GM12878 (cell line): ENCODE results near the gene PDZD8. TPM values are rescaled to one million over a fixed set of nuclear protein-coding genes. Genes with fewer than 3 reads are reported as not detected.

Experiments
- ATAC-seq: fragments of 200-7000 bp; cut with Tn5 transposase; 3 replicates; pipeline ENCODE4 v1.9.1; 2020; ENCODE audit warnings: mild to moderate bottlenecking, moderate library complexity
- BruUV-seq: library from RNA; stranded (reverse); fragments of 400-500 nt; replicated peaks from 2 replicates; lab custom pipeline; 2021; lab: Mats Ljungman, UMichigan
- CTCF ChIA-PET: fragments of 300-600 bp; sonication (Branson Sonifier 250); formaldehyde crosslinking; extraction: SDS; loops from one replicate; lab custom pipeline; 2021; ENCODE audit warnings: inconsistent platforms; lab: Yijun Ruan, JAX
- POLR2A ChIA-PET: fragments of 350-600 bp; formaldehyde crosslinking; extraction: SDS; loops from one replicate; lab custom pipeline; 2021; ENCODE audit warnings: inconsistent platforms; lab: Charles Lee
- RAD21 ChIA-PET: fragments of 300-600 bp; sonication (Branson Sonifier 250); formaldehyde crosslinking; loops from one replicate; lab custom pipeline; 2023; ENCODE audit warnings: antibody characterized with exemption; ENCODE audit not compliant: unreplicated experiment; lab: Charles Lee
- SMC1A ChIA-PET: fragments of 300-600 bp; sonication (Branson Sonifier 250); formaldehyde crosslinking; loops from one replicate; lab custom pipeline; 2023; ENCODE audit not compliant: unreplicated experiment, uncharacterized antibody; lab: Charles Lee
- DNase-seq: peaks from one replicate; pipeline ENCODE4 v3.0.0-alpha.2; 2011; ENCODE audit warnings: low read depth, low spot score
- FAIRE-seq: peaks from 3 replicates; lab custom pipeline; 2011; peaks lifted over from hg19 to GRCh38; lab: Jason Lieb, UNC
- H2AFZ ChIP-seq: 2 replicates; pipeline ENCODE4 v1.6.0; 2011; ENCODE audit warnings: low read depth, low read length, control low read depth; ENCODE audit not compliant: control insufficient read depth
- H3K27ac ChIP-seq: 2 replicates; pipeline ENCODE4 v1.5.1; 2011; ENCODE audit warnings: control low read depth; ENCODE audit not compliant: control insufficient read depth, insufficient read depth
- H3K27me3 ChIP-seq, 2 experiments: replicated peaks in 1 of 2; 2 replicates each; pipeline versions ENCODE4 v1.6.0 to v1.6.1; 2011; ENCODE audit warnings: low read length in 1 of 2; ENCODE audit not compliant: control insufficient read depth in 2 of 2, insufficient read depth in 2 of 2
- H3K36me3 ChIP-seq, 2 experiments: 2 replicates each; pipeline ENCODE4 v1.5.1; 2011; ENCODE audit warnings: low read length in 1 of 2; ENCODE audit not compliant: control insufficient read depth in 2 of 2, insufficient read depth in 2 of 2
- H3K4me1 ChIP-seq: 2 replicates; pipeline ENCODE4 v1.6.1; 2011; ENCODE audit warnings: mild to moderate bottlenecking, low read length, moderate library complexity, mixed read lengths; ENCODE audit not compliant: control insufficient read depth, insufficient read depth
- H3K4me2 ChIP-seq: 2 replicates; pipeline ENCODE4 v1.6.0; 2011; ENCODE audit warnings: control low read depth; ENCODE audit not compliant: control insufficient read depth, insufficient read depth
- H3K4me3 ChIP-seq: fragments of 200-600 bp; sonication (generic); 2 replicates; pipeline ENCODE4 v1.5.1; 2016
- H3K79me2 ChIP-seq: 2 replicates; pipeline ENCODE4 v1.6.0; 2011; ENCODE audit warnings: low read length; ENCODE audit not compliant: control insufficient read depth, insufficient read depth
- H3K9ac ChIP-seq: 2 replicates; pipeline ENCODE4 v1.8.0; 2011; ENCODE audit warnings: low read length, control low read depth, mixed read lengths; ENCODE audit not compliant: control insufficient read depth, insufficient read depth
- H3K9me3 ChIP-seq: replicated peaks from 3 replicates; pipeline ENCODE4 v1.5.1; 2011; ENCODE audit warnings: mild to moderate bottlenecking, low read length; ENCODE audit not compliant: control insufficient read depth, insufficient read depth
- H4K20me1 ChIP-seq: 2 replicates; pipeline ENCODE4 v1.6.0; 2011; ENCODE audit not compliant: control insufficient read depth, insufficient read depth
- BRCA1 ChIP-seq: IDR thresholded peaks from 2 replicates; pipeline ENCODE4 v1.6.1; 2011; ENCODE audit warnings: low read depth, low read length, improper control_type of control experiment
- CEBPB ChIP-seq, 2 experiments: fragments of 150-350 bp in 1 of 2; IDR thresholded peaks; 2 replicates each; pipeline ENCODE4 v1.6.1; 2012 to 2014; ENCODE audit warnings: low read depth in 2 of 2, low read length in 2 of 2, borderline replicate concordance in 1 of 2, inconsistent platforms in 1 of 2
- FOS ChIP-seq: IDR thresholded peaks from 3 replicates; pipeline ENCODE4 v1.6.1; 2011; ENCODE audit warnings: borderline replicate concordance; ENCODE audit not compliant: insufficient read length; ENCODE audit errors: extremely low read depth
- FOXM1 ChIP-seq: IDR thresholded peaks from 2 replicates; pipeline ENCODE4 v1.6.1; 2012; ENCODE audit warnings: low read depth, mild to moderate bottlenecking, inconsistent platforms, low read length, moderate library complexity
- IRF4 ChIP-seq: IDR thresholded peaks from 2 replicates; pipeline ENCODE4 v1.6.1; 2011; ENCODE audit warnings: low read depth, low read length
- PAX5 ChIP-seq: IDR thresholded peaks from 2 replicates; pipeline ENCODE4 v1.6.1; 2011; ENCODE audit warnings: low read depth, low read length, borderline replicate concordance
- SREBF2 ChIP-seq: IDR thresholded peaks from 2 replicates; pipeline ENCODE4 v1.6.1; 2012; ENCODE audit warnings: mild to moderate bottlenecking, low read length
- TCF3 ChIP-seq: IDR thresholded peaks from 2 replicates; pipeline ENCODE4 v1.6.1; 2012; ENCODE audit warnings: low read depth, mild to moderate bottlenecking, low read length, borderline replicate concordance; ENCODE audit not compliant: insufficient read depth
- ZNF384 ChIP-seq: IDR thresholded peaks from 2 replicates; pipeline ENCODE4 v1.6.1; 2012; ENCODE audit warnings: low read depth, mild to moderate bottlenecking, low read length, improper control_type of control experiment, borderline replicate concordance
- WGBS: methylation state at CpG from one replicate; pipeline ENCODE4 v1.1.6; 2016; ENCODE audit warnings: low lambda C conversion rate; ENCODE audit not compliant: insufficient replicate concordance, insufficient coverage; ENCODE audit errors: missing lambda C conversion rate; 5-methylcytosine and 5-hydroxymethylcytosine counted together
- in situ Hi-C: fragments of 300-500 bp; cut with MboI; formaldehyde crosslinking; loops from 9 replicates; pipeline ENCODE4 v1.14.3; 2018; ENCODE audit warnings: mixed read lengths
- intact Hi-C: fragments of 100-400 bp; cut with micrococcal nuclease; formaldehyde crosslinking; loops from one replicate; pipeline ENCODE4 v1.14.2; 2022; ENCODE audit not compliant: unreplicated experiment
- polyA plus RNA-seq, 11 experiments: library from polyadenylated mRNA; depleted of rRNA in 4 of 11; unstranded in 6 of 11; stranded (reverse) in 5 of 11; fragments of >200 nt; fragmentation: Nextera tagmentation in 4 of 11; fragmentation: Illumina TruSeq in 1 of 11; extraction: Ambion mirVana in 4 of 11; extraction: Trizol in 1 of 11; gene quantifications; 1 replicate in 1 of 11; 2 replicates in 10 of 11; pipeline versions ENCODE4 v1.2.1 to v1.2.3, GENCODE V29; 2011 to 2016; ENCODE audit warnings: inconsistent platforms in 2 of 11, missing spikeins in 2 of 11, low read depth in 1 of 11
- total RNA-seq, 4 experiments: library from RNA; depleted of rRNA in 3 of 4; stranded (reverse); fragments of >200 nt in 3 of 4; fragmentation: Illumina TruSeq in 1 of 4; extraction: Trizol in 1 of 4; gene quantifications; 2 replicates each; pipeline versions ENCODE4 v1.2.1 to v1.2.3, GENCODE V29; 2013 to 2021
- TF ChIP-seq, protein P1 (sequence below): fragments of 450-650 bp; formaldehyde crosslinking; IDR thresholded peaks from 2 replicates; pipeline ENCODE4 v1.5.0; 2022; ENCODE audit warnings: mild to moderate bottlenecking, missing genetic modification characterization

PDZD8 gene
- total and polyA plus RNA-seq, 10 of the 15 experiments (the other 5 are each of a cell fraction or from before 2014, with no cell fraction given) = 2.0 to 21.2 (median 6.7) TPM

DNA sequence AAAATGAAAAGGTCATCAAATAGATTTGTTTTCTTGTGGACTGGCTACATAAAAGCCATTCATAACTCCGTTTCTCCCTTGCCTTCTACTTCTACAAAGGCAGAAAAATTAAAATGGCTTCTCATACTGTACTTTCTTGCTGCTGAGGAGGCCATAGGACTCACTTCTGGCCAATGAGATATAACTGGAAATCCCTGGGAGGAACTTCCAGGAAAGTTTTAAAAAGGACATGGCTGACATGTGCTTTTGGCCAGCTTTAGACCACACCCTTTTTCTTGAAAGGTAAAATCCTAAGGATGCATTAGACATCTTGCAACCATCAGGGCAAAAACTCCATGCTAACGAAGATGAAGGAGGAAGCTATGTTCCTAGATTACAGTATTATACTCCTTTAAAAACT is 58.5 kb downstream of the PDZD8 start (continued):
- TF ChIP-seq, protein P1, sequence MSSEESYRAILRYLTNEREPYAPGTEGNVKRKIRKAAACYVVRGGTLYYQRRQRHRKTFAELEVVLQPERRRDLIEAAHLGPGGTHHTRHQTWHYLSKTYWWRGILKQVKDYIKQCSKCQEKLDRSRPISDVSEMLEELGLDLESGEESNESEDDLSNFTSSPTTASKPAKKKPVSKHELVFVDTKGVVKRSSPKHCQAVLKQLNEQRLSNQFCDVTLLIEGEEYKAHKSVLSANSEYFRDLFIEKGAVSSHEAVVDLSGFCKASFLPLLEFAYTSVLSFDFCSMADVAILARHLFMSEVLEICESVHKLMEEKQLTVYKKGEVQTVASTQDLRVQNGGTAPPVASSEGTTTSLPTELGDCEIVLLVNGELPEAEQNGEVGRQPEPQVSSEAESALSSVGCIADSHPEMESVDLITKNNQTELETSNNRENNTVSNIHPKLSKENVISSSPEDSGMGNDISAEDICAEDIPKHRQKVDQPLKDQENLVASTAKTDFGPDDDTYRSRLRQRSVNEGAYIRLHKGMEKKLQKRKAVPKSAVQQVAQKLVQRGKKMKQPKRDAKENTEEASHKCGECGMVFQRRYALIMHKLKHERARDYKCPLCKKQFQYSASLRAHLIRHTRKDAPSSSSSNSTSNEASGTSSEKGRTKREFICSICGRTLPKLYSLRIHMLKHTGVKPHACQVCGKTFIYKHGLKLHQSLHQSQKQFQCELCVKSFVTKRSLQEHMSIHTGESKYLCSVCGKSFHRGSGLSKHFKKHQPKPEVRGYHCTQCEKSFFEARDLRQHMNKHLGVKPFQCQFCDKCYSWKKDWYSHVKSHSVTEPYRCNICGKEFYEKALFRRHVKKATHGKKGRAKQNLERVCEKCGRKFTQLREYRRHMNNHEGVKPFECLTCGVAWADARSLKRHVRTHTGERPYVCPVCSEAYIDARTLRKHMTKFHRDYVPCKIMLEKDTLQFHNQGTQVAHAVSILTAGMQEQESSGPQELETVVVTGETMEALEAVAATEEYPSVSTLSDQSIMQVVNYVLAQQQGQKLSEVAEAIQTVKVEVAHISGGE = no peak
- TF ChIP-seq IRF4 (no peak), PAX5 (no peak), SREBF2 (no peak), TCF3 (no peak)

DNA sequence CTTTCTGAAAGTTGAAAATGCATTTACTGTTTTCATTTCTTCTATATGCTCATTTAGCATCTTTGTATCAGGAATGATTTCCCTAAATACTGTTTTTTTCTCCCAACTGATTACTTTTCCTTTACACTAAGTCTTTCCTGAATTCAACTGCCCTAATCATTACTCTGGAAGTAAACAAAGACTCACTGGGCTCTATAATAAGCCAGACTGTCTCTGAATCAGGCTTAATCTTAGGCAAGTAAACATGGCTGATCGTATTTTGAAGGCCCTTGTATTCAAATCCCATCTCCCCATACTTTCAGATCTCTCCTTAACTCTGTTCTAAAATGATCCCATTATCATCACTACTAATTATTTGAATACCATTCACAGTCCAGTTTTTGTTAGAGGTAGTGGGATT is 61.6 kb downstream of the PDZD8 start:
- in situ Hi-C loops (no loop called here), intact Hi-C loops (no loop called here)
- Histone ChIP-seq H3K4me3 (no peak overlapping the region), H4K20me1 (no peaks in the 10 kb centered on the region), H2AFZ (no peak overlapping the region), H3K9ac (no peak overlapping the region), H3K36me3 (peaks cover 2% of the 10 kb centered on the region in 2 experiments), H3K79me2 (no peaks in the 10 kb centered on the region), H3K27ac (no peak overlapping the region), H3K4me2 (no peak overlapping the region), H3K27me3 (no peaks in the 10 kb centered on the region), H3K9me3 (no peaks in the 10 kb centered on the region), H3K4me1 (no peaks in the 10 kb centered on the region)
- no TSS peak for BruUV-seq
- RAD21 ChIA-PET = no interaction called here
- ATAC-seq (no peak), DNase-seq (no peak), FAIRE-seq (no peak)
- POLR2A ChIA-PET = no interaction called here
- CTCF ChIA-PET = no interaction called here
- 100% methylated on average over 1 of the region's 1 CpG for WGBS
- SMC1A ChIA-PET = interaction anchor here (0.5 to 1.2 kb wide), 4 partner anchors 77 to 1039 kb away, joined by 3 read pairs; no protein-coding TSS in a partner anchor
- TF ChIP-seq BRCA1 = no peak
- TF ChIP-seq FOS = no peak
- no peak for TF ChIP-seq ZNF384
- no peak for TF ChIP-seq FOXM1
- TF ChIP-seq CEBPB (IDR thresholded peaks at IDR 0.05; ENCODE audit: borderline replicate concordance in 1 of 2, low read depth in 2 of 2, low read length in 2 of 2) = no peak
- TF ChIP-seq, protein P1 = no peak
